NT2/D1 (cell line): Measurements from ENCODE around the gene IZUMO1.

Experiments
- SUZ12 ChIP-seq: IDR thresholded peaks from 2 replicates; pipeline ENCODE4 v1.6.1; 2011; ENCODE audit not compliant: insufficient read length, insufficient read depth; ENCODE audit errors: extremely low read depth
- YY1 ChIP-seq: IDR thresholded peaks from 2 replicates; pipeline ENCODE4 v1.6.1; 2011; ENCODE audit not compliant: insufficient read length, insufficient read depth
- ZNF274 ChIP-seq: IDR thresholded peaks from 2 replicates; pipeline ENCODE4 v1.6.1; 2011; ENCODE audit warnings: mild to moderate bottlenecking, low read depth, low read length

DNA sequence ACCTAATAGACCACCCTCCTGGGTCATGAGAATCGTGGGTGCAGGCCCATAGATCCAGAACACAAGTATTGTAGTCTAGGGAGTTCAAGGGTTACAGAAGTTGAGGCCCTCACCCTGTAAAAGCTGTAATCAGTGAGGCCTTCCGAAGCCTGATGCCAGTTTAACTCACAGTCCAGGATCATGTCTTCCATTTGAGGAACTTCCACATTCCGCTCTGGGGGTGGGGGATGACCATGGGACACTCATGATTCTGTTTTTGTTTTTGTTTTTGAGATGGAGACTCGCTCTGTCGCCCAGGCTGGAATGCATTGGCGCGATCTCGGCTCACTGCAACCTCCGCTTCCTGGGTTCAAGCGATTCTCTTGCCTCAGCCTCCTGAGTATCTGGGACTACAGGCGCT lies 4.6 kb downstream of the IZUMO1 start:
- TF ChIP-seq ZNF274 (no peak), SUZ12 (no peak), YY1 (no peak)
